GM18951 (cell line): ENCODE data around the gene RHOH.

ENCODE experiments used
- POLR2A ChIP-seq: IDR thresholded peaks from 4 replicates; pipeline ENCODE4 v1.6.1; 2011; ENCODE audit warnings: mild to moderate bottlenecking; ENCODE audit not compliant: insufficient read length, insufficient read depth; ENCODE audit errors: extremely low read depth
- in situ Hi-C: fragments of 300-500 bp; cut with MboI; formaldehyde crosslinking; loops from one replicate; pipeline ENCODE4 v1.12.0; 2022; ENCODE audit warnings: low sequenced_read_pairs, mixed read lengths, inconsistent platforms; ENCODE audit not compliant: unreplicated experiment

The RHOH gene

DNA sequence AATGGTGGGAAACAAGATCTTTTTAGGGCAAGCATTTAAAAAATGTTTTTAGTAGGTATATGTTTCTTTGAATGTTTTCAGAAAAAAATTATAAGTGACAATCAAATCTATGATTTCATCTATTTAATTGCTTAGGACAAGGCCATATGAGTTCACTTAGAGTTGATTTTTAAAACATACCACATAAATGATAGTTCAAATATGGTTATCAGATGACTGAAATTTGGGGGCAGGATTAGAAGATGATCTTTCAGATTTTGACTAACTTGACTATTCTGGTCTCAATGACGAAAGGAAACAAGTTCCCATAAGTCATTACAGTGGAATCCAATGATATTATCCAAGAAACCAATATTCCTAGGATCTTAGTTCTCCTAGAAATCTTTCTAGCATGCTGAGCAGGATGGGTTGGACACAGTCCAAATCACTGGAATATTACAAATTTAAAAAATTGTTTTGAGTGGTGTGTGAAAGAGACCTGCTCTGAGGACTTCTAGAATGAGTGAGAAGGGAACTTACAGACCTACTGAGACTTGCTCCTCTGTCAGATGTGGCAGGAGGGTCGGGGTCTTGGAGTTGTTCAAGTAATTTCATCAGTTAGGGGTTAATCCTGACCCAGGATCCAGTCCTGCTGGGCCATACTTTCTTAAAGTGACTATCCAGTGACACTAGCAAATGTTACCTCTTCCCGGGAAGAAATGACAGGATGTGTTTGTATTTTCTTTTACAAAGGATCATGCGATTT lies 20.0 kb downstream of the RHOH start:
- in situ Hi-C loops: loop anchor here (25.0 kb wide), 1 partner anchor 96 kb away; no protein-coding TSS in a partner anchor
- TF ChIP-seq POLR2A: no peak

DNA sequence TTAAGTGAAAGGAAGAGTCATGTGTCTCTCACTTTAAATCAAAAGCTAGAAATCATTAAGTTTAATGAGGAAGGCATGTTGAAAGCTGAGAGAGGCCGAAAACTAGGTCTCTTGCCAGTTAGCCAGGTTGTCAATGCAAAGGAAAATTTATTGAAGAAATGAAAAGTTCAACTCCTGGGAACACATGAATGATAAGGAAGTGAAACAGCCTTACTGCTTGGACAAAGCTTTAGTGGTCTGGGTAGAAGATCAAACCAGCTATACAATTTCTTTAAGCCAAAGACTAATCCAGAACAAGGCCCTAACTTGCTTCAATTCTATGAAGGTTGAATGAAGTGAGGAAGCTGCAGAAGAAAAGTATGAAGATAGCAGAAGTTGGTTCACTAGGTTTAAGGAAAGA lies 24.9 kb downstream of the RHOH start:
- in situ Hi-C loops: loop anchor here (25.0 kb wide), 1 partner anchor 91 kb away; no protein-coding TSS in a partner anchor
- TF ChIP-seq POLR2A: no peak

DNA sequence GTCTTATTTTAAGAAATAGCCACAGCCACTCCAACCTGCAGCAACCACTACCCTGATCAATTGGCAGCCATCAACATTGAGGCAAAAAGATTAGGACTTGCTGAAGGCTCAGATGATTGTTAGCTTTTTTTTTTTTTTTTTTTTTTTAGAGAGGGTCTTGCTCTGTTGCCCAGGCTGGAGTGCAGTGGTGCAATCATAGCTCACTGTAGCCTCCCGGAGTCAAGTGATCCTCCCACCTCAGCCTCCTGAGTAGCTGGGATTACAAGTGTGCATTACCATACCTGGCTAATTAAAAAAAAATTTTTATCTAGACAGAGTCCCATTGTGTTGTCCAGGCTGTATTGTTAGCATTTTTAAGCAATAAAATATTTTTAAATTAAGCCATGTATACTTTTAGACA lies 26.5 kb downstream of the RHOH start:
- in situ Hi-C loops: loop anchor here (25.0 kb wide), 1 partner anchor 89 kb away; no protein-coding TSS in a partner anchor
- no peak for TF ChIP-seq POLR2A

DNA sequence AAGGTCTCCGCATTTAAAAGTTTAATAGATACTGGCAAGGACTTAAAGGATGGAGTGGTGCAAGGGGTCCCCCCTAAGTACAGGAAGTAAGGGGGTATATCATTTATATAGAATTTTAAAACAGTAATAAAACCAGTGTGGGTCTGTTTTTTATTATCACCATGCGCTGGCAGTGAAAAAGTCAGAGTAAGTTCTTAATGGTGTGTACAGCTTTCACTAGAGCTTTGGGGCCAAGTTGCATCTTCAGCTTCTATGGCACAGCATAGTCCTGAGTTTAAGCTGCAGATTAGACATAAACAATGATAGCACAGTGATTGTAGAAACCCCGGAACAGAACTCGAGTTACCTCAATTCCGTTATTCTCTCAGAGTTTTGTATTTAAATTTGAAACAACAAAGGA lies 27.6 kb downstream of the RHOH start:
- in situ Hi-C loops: loop anchor here (25.0 kb wide), 1 partner anchor 88 kb away; no protein-coding TSS in a partner anchor
- TF ChIP-seq POLR2A: no peak

DNA sequence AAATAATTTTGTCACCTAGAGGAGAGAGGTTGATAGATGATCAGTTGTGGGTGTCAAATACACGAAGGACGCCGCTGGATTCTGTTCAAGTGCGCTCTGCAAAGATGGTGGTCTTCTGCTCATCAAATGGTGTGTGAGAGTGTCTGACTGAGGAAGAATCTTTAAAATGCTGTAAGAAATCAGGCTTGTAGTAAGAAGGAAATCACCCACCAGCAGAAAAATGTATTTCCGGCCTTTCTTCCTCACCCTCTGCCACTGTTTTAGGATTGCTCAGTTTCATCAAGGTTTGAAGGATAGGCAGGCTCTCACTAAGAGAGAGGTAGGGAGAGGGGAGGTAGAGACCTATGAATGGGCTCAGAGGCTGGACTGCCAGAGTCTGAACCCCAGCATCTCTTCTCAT lies 28.7 kb downstream of the RHOH start:
- in situ Hi-C loops: no loop called here
- no peak for TF ChIP-seq POLR2A

DNA sequence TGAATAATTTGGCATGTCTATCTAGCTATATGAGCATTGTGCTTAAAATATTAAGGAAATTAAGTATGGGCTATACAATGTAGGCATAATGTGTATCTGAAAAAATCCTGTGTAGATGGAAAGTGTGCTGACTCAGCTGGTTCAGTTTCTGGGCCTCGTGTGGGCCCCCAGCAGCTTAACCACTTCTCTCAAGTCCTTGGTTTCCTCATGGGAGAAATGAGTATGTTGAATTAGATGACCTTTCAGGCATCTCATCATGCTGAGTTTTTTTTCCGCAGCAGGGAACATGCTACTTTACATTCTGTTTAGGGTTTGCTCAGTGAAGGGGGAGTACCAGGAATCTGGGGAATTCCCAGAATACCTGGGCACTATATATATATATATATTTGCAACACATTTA lies 30.5 kb downstream of the RHOH start:
- in situ Hi-C loops: no loop called here
- TF ChIP-seq POLR2A: peak; percentile 19

DNA sequence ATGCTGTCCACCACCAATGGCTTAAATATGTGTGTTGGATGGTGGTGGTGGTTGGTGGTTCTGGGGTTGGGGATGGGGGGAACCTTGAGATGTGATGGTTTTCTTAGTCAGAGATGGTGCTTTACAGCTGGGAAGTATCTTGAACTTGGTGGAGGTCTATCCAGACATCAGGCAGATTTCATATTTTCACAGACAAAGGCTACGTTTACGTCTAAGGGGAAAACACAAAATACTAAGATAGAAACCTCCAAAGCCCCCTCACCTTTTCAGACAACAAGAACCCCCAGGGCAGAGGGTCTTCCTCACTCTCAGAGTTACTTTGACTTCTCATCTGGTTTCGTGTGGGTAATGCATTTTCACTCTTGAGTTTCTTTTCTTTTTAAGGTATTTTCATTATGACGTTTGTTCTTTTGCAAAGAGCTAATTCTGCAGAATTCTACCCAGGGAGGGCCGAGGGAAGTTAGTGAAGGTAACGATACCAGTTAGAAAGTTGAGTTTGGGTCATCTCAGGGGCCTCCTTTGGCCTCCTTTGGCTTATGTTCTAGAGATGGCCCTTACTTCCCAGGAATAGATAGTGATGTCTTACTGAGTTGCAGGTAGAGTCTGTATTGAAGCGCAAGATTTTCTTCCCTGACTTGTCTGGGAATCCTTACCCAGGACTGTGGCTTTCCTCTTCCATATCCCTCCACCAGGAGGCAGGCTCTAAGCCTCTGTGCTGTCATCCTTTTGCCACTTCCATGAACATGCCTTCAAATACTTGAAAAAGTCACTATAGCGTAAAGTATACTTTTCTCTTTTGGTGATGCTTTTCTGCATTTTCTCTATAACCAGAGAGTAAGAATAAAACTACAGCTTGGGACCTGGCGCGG lies 31.9 kb downstream of the RHOH start:
- in situ Hi-C loops: no loop called here
- TF ChIP-seq POLR2A: no peak

DNA sequence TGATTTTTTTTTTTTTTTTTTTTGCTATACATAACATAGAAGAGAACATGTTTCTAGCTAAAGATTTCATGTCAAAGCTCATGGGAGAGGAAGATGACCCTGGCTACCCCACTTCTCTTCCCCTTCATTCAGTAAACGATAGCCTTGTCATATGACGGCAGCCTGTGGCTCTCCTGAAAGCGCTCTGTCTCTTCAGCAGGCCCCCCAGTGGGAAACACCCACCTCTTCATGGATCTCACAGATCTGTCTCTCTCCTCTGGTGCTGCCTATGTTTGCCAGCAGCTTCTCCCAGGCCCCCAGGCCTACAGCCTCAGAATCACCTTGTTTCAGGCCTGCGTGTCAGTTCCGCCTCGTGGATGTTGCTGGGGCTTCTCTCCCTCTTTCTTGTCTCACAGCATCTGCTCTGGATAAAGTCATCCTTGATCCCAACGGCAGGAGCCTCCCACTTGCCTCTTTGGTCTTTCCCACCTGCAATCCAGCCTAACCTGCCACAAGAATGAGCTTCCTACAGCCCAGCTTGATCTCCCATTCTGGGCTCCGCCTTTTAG lies 34.6 kb downstream of the RHOH start:
- in situ Hi-C loops: no loop called here
- TF ChIP-seq POLR2A: no peak

DNA sequence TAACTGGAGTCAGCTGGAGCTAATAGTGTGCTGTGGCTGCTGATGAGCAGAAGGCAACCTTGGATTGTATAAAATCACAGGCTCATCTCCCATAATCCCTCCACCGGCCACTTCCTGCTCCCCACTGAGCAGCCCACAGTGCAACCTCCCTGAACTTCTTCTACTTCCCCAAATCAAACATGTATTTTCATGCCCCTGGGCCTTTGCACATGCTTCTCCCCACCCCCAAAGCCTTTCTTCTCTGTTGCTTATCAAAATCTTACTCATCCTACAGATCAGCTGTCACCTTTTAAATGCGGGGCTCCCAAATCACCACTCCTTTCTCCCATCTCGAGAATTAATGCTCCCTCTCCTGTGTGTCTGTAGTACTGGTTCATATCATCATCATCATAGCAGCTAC lies 35.8 kb downstream of the RHOH start:
- in situ Hi-C loops: no loop called here

DNA sequence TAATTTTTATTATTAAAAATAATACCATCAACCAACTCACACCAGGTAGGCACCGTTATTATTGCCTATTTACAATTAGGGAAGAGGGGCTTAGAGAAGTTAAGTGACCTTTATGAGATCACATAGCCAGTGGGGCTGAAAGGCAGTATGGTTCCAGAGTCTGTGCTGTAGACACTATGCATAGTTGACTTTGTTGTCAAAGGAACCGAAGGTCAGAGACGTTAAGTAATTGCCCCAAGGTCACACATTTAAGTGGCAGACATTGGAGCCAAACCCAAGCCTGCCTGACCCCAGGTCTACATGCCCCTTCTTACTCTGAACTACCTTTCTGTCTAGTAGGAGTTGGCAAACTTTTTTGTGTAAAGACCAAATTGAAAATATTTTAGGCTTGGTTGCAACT lies 36.4 kb downstream of the RHOH start:
- no peak for TF ChIP-seq POLR2A
- in situ Hi-C loops: no loop called here

More for the DNA sequence above, 35.8 kb downstream of the RHOH start:
- TF ChIP-seq POLR2A: no peak

DNA sequence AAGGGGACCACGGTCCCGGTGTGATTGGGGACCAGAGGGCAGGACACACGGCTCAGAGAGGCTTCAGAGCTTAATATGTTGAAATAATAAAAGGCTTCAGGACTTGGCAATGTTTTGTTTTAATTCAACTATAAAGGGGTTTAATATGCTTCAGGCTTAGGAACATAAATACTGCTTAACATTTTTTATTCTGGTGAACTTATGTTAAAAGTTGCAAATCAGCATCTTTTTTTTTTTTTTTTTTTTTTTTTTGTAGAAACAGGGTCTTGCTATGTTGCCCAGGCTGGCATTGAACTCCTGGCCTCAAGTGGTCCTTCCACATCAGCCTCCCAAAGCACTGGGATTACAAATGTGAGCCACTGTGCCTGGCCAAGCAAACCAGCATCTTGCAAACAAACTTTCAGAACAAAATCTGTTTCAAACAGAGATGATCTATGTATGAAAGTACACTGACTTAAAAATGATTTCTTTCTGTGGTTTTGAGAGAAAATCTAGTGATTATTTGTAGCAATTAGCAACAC lies 37.7 kb downstream of the RHOH start:
- no peak for TF ChIP-seq POLR2A
- in situ Hi-C loops: no loop called here

DNA sequence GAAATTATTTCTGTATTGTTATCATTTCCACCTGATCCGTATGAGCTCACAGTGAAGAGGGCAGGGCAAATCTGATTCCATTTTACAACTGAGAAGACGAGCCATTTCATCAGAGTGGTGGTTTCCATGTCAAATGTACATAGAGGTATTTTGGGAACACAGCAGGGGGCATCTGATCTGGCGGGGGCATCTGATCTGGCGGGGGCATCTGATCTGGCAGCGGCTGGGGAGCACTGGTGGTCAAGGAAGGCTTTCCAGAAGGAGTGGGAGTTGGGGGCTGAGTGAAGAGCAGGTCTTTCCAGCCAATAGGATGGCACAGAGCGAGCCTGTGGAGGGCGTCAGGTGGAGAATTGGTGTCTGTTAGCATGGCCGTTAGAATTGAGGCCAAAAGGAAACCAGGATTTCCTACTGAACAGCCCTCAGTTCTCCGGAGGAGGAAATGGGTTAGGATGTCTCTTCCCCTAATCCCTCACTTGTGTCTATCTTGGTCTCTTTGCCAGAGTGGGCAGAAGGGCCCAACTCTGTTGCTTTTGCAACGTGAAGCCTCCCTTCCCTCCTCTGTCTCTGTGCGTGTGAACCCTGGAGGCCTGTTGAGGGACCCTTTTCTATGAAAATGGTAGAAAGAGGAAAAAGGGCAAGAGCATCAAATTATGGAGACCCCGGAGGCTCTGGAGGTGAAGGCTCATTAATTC lies 41.3 kb downstream of the RHOH start:
- TF ChIP-seq POLR2A: no peak
- in situ Hi-C loops: no loop called here
